HG02571 (cell line): ENCODE measurements around the gene RNF227.

ENCODE experiments used
- ATAC-seq: cut with Tn5 transposase; IDR thresholded peaks from one replicate; pipeline ENCODE4 v1.9.1; 2021; ENCODE audit warnings: mild to moderate bottlenecking, moderate library complexity; ENCODE audit not compliant: unreplicated experiment

Gene RNF227

GRCh38 chr17:7930841-7931631 lies 14.9 kb upstream of the RNF227 start:
- no peak for ATAC-seq

- no peak for ATAC-seq
Measured at GRCh38 chr17:7929158-7930023, 13.3 kb upstream of the RNF227 start, which contains the start of gene KCNAB3. Gene KCNAB3 (minus strand): TSS chr17:7929856. CDS start chr17:7929435, 421 bp downstream.

DNA sequence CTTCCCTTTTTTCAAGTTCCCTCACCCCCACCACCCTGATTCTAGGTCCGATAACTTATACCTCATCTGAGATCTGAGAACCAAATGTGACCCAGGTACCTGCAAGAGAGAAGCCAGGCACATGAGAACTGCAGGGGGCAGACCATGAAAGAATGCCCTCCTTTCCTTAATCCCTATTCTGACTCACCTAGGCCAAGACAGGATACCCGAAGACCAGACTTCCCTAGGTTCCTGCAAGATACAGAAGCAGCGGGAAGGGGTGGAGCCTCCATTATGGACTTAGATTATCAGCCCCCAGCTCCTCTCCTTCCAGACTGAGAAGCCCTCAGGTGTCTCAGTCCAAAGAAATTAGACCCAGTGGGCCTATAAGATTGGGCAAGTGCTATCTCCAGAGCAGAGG lies 11.5 kb upstream of the RNF227 start:
- ATAC-seq, result no peak

DNA sequence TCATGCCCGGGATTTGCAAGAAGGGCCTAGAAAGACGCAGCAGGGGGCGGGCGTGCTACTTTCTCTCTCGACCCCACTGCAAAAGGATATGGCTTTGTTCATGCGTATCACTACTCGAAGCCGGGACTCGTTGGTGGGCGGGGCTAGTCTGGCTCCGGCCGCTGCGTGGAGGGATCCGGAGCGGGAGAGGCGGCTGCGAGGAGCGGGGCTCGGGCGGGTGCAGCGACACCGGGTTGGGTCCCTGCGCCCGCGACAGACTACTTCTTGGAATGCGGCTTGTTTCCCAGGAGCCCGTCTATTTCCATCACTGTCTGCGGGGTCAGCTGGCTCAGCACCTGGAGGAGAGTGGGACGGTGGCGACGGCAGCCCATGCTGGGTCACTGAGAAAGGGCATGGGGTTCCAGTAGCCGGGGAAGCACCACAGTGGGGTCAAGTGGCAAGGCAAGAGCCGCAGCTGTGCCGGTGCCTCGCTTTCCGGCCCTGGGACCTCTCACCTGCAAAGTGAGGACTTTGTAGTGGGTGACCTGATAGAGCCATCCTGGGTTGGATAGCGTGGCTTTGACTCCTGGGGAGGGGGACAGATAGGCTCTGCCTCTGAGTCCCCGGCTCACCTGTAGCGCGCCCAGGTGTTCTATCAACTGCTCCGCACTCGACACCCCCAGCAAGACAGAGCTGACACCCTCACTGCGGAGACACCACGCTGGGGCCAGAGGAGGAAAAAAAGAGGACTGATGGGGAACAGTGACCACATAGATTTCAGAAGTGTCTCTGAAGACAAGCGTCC lies 6.9 kb upstream of the RNF227 start:
- no peak for ATAC-seq

DNA sequence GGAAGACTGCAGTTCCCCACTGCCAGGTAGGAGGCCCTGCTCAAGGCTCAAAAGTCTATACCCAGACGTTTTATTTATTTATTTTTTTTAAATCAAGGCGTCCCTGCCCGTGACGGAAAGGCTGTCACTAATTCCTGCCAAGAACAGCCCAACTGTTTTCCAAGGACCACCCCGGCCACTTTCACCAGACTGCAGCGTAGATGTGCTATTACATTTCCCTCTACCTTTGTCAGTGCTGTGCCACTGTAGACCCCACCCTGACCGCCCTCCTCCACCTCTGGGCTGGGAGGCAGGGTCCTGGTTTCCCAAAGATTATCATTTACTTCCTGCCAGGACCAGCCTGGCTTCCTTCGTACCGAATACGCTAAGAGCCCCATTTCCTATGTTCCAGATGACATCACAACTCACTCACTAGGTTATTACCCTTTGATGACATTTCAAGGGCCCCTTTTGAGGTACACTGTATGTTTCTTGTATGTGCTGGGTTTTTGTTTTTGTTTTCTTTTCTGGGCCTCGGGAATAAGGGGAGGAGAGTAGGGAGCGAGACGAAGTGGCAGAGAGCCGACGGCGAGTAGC lies 6.3 kb upstream of the RNF227 start:
- no peak for ATAC-seq

DNA sequence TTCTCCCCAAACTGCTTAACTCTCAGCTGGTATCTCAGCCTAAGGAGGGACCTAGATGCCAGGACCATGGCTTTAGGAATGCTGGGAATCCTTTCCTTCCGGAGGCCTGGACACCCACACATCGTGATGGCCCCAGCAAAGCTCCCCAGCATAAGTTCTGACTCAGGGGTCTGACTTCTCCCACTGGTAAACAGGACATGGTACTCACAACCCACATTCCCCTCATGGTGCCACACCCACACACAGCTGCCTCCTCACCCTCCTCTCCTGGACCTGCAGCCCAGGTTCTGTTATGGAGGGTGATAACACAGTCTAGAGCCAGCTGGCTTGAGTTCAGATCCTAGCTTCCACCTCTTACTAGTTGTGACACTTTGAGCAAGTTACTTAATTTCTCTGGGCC lies 719 bp upstream of the RNF227 start:
- ATAC-seq, result no peak

DNA sequence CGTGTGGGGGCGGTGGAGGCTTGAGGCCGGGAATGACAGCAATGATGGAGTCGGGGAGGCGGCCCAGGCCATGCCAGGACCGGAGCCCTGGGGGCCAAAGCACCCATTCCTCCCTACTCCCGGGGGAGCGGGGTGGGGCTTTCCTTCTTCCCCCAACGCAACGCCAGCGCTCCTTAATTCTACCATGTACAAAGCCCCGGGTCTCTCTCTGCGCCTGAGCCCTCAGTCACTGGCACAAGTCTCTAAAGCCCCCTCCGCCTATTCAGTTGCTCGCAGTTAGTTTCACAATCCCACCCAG lies 245 bp upstream of the RNF227 start:
- ATAC-seq, result no peak

GRCh38 chr17:7915179-7915610 lies 894 bp downstream of the RNF227 start:
- no peak for ATAC-seq

- ATAC-seq, result no peak
Measured at GRCh38 chr17:7912927-7913524, 3.1 kb downstream of the RNF227 start.

DNA sequence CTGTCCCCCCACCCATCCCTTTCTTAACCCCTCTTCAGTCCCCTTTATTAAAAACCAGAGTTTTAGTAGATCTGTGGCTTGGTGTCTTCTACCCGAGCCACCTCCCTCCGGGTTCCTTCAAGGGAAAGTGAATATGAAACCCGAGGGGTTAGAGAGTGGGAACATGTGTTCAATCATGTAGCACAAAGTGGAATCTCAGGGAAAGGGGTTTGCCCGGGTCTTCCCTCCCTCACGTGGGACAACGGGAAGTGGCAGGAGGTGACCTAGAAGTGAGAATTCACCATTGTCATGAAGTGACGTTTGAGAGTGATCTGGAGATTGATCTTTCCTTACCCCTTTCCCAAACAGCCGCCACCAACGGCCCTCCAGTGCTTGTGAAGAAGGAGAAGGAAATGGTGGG lies 5.0 kb downstream of the RNF227 start:
- no peak for ATAC-seq

GRCh38 chr17:7910711-7911110 lies 5.4 kb downstream of the RNF227 start:
- ATAC-seq, result no peak

DNA sequence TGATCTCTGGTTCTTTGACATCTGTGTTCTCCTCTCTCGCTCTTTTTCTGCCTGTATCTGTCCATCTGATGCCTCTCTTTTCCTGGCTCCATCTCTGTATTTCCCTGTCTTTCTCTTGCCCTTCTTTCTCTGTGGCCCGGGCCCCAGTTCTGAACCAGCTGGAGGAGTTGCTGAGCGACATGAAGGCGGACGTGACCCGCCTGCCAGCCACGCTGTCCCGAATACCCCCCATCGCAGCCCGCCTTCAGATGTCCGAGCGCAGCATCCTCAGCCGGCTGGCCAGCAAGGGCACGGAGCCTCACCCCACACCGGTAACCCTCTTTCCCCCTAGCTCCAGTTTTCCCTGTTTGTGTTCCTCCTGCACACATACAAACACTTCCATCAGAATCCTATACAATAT lies 5.8 kb downstream of the RNF227 start:
- no peak for ATAC-seq

DNA sequence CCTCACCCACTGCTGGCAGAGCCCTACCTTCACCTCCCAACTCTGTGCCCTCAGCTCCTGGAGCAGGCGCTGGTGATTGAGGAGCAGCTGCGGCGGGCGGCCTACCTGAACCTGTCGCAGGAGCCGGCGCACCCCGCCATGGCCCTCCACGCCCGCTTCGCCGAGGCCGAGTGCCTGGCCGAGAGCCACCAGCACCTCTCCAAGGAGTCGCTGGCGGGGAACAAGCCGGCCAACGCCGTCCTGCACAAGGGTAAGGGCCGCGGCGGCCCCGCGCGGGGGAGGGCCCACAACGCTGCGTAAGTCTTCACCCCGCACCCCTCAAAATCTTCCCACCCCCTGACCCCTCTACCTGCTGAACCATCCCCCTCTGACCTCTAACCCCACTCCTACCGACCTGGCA lies 7.0 kb downstream of the RNF227 start:
- ATAC-seq, result no peak

- no peak for ATAC-seq
Measured at GRCh38 chr17:7903154-7904103, 12.7 kb downstream of the RNF227 start.

DNA sequence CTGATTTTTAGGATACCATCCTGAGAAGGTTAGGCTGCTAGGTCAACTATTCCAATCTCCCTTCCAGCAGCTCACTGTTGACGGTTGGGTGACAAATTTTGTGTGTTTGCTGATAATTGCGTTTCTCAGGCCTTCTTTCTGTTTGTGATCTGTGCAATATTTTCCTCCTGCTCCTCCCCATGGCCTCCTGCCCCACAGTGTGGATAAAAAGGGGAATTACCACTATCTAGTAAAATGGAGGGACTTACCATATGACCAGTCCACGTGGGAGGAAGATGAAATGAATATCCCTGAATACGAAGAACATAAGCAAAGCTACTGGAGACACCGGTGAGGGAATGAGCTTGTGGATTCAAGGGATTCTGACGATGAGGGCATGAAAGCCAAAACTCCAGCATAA lies 18.3 kb downstream of the RNF227 start:
- no peak for ATAC-seq

- no peak for ATAC-seq
Measured at GRCh38 chr17:7897090-7897489, 19.0 kb downstream of the RNF227 start.

GRCh38 chr17:7894866-7895265 lies 21.2 kb downstream of the RNF227 start:
- no peak for ATAC-seq

DNA sequence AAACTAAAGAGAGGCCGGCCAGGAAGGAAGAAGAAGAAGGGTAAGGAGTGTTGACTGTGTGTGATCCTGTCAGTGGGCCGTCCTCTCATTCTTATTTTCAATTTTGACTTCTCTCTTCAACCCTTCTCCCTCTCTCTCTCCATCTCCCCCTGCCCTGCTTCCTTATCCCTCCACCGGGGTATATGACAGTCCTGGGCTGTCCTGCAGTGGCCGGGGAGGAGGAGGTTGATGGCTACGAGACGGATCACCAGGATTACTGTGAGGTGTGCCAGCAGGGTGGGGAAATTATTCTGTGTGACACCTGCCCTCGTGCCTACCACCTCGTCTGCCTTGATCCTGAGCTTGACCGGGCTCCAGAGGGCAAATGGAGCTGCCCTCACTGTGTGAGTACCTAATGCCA lies 21.9 kb downstream of the RNF227 start:
- ATAC-seq, result no peak

DNA sequence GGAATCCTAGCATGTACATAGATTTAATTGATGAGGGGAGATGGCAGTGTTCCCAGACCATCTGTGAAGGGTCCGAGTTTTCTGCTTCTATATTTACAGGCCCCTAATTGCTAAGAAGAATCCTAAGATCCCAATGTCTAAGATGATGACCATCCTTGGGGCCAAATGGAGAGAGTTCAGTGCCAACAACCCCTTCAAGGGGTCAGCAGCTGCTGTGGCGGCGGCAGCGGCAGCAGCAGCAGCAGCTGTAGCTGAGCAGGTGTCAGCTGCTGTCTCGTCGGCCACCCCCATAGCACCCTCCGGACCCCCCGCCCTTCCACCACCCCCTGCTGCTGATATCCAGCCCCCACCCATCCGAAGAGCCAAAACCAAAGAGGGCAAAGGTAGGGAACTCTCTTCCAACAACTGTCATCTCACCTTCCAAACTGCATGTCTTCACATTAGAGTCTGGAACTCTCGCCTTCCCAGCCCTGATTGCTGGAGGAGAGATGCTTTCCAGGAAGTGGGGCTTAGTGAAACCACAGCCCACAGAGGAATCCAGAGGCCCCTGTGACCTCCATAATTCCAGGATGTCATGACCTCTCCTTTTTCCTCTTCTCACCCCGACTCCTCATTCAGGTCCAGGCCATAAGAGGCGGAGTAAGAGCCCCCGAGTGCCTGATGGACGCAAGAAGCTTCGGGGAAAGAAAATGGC lies 22.8 kb downstream of the RNF227 start:
- no peak for ATAC-seq
